Astrocyte (in vitro differentiated cells and primary cell): ENCODE measurements around the gene ZDHHC8.

Experiments
- CTCF ChIP-seq: IDR thresholded peaks from 2 replicates; pipeline ENCODE4 v1.5.1; 2011; ENCODE audit warnings: low read depth, mild to moderate bottlenecking, inconsistent platforms, low read length, moderate library complexity; ENCODE audit not compliant: insufficient read depth
- EZH2 ChIP-seq: IDR thresholded peaks from 2 replicates; pipeline ENCODE4 v1.6.1; 2012; ENCODE audit warnings: mild to moderate bottlenecking, low read length, inconsistent platforms; ENCODE audit not compliant: insufficient read depth

GRCh38 chr22:20140521-20140964, 8.9 kb downstream of the ZDHHC8 start:
- no peak for TF ChIP-seq CTCF
- TF ChIP-seq EZH2, result no peak
